HEK293 (cell line): ENCODE data around the gene KRTAP2-2.

Source experiments
- BCL6B ChIP-seq: fragments of 450-650 bp; formaldehyde crosslinking; IDR thresholded peaks from 2 replicates; pipeline ENCODE4 v1.5.1; 2017; ENCODE audit warnings: missing biosample characterization, missing genetic modification characterization
- ZNF133 ChIP-seq: fragments of 450-650 bp; formaldehyde crosslinking; IDR thresholded peaks from 2 replicates; pipeline ENCODE4 v1.5.1; 2016; ENCODE audit warnings: missing biosample characterization, missing genetic modification characterization
- ZNF426 ChIP-seq: fragments of 450-650 bp; formaldehyde crosslinking; IDR thresholded peaks from 2 replicates; pipeline ENCODE4 v1.5.1; 2017; ENCODE audit warnings: missing biosample characterization, missing genetic modification characterization, mild to moderate bottlenecking, inconsistent platforms, moderate library complexity
- ZNF521 ChIP-seq: fragments of 450-650 bp; formaldehyde crosslinking; IDR thresholded peaks from 2 replicates; pipeline ENCODE4 v1.5.1; 2017; ENCODE audit warnings: missing biosample characterization, mild to moderate bottlenecking, missing genetic modification characterization
- ZNF629 ChIP-seq: fragments of 450-650 bp; formaldehyde crosslinking; IDR thresholded peaks from 2 replicates; pipeline ENCODE4 v1.5.1; 2017; ENCODE audit warnings: missing biosample characterization, missing genetic modification characterization
- ZSCAN18 ChIP-seq: fragments of 450-650 bp; formaldehyde crosslinking; IDR thresholded peaks from 2 replicates; pipeline ENCODE4 v1.5.1; 2016; ENCODE audit warnings: missing biosample characterization, missing genetic modification characterization
- TF ChIP-seq, protein P1 (sequence below): fragments of 450-650 bp; formaldehyde crosslinking; IDR thresholded peaks from 2 replicates; pipeline ENCODE4 v1.5.1; 2016; ENCODE audit warnings: missing biosample characterization, missing genetic modification characterization

DNA sequence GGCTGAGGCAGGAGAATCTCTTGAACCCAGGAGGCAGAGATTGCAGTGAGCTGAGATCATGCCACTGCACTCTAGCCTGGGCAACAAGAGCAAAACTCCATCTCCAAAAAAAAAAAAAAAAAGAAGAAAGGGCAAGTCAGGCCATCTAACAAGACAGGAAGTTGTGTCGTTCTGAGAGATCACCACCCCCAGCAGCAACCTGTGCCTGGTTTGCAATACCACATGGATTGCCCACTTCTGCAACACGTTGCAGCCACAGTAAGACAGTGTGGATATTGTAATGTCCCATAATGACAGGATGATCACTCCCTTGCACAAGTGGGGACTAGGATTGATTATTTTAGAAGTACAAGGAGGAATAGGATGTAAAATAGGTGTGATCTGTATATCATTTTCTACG is 14.0 kb upstream of the KRTAP2-2 start:
- TF ChIP-seq ZNF629 (tag by site-specific recombination) = no peak
- TF ChIP-seq, protein P1, sequence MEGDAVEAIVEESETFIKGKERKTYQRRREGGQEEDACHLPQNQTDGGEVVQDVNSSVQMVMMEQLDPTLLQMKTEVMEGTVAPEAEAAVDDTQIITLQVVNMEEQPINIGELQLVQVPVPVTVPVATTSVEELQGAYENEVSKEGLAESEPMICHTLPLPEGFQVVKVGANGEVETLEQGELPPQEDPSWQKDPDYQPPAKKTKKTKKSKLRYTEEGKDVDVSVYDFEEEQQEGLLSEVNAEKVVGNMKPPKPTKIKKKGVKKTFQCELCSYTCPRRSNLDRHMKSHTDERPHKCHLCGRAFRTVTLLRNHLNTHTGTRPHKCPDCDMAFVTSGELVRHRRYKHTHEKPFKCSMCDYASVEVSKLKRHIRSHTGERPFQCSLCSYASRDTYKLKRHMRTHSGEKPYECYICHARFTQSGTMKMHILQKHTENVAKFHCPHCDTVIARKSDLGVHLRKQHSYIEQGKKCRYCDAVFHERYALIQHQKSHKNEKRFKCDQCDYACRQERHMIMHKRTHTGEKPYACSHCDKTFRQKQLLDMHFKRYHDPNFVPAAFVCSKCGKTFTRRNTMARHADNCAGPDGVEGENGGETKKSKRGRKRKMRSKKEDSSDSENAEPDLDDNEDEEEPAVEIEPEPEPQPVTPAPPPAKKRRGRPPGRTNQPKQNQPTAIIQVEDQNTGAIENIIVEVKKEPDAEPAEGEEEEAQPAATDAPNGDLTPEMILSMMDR (tag by site-specific recombination) = no peak
- TF ChIP-seq BCL6B (tag by site-specific recombination) = no peak
- TF ChIP-seq ZSCAN18 (tag by site-specific recombination) = no peak
- TF ChIP-seq ZNF521 = no peak
- no peak for TF ChIP-seq ZNF133 (tag by site-specific recombination)
- TF ChIP-seq ZNF426 (tag by site-specific recombination) = no peak
